ENCODE results near the gene VCAM1. TPM values are rescaled to one million over a fixed set of nuclear protein-coding genes. Genes with fewer than 3 reads are reported as not detected.

VCAM1 gene
- total RNA-seq, 1 experiment from 2014 or later, result 8.5 TPM

DNA sequence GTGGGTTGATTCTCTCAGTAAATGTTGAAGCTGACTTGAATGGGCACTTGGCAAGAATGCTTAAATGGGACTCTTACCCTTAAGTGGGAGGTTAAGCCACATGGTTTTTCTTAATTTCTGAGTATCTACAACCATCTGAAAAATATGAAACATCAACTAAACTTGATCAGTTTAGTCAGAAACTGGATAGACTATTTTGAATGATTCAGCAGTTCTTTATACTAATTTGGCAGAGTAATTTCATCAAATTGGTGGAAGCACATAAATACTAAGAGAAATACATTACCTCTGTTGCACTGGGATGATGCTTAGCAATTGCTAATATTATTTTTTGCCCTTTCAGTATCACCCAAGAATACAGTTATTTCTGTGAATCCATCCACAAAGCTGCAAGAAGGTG, 4.7 kb downstream of the VCAM1 start:
- no peak for DNase-seq (ENCODE audit: low read depth)

DNA sequence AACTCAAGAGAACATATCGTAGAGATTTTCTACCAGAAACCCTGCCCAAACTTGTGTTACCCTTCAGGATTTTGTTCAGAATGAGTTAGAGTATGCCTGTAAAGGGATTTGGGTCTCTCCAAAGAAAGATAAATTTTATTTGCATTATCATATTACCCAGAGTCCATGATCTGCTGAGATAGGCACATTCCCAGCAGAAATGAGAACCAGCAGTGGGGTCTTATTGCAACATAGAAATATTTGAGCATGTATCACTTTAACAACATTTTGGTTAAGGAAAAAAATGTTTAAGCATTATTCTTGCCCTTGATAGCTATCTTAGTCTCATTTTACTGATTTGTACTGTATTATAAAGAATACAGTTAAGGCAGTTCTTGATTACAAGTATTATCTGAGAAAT, 10.6 kb downstream of the VCAM1 start:
- DNase-seq (ENCODE audit: low read depth), result no peak

DNA sequence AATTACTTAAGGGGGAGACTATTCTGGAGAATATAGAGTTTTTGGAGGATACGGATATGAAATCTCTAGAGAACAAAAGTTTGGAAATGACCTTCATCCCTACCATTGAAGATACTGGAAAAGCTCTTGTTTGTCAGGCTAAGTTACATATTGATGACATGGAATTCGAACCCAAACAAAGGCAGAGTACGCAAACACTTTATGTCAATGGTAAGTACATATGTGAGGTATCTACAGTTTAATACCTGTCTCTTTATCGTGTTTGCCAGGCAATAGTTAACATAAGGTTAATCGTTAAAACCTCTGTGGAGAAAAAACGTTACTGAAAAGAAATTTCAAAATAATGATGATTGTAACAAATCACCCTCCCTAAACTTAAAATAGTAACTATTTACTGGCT, 11.8 kb downstream of the VCAM1 start:
- no peak for DNase-seq (ENCODE audit: low read depth)

DNA sequence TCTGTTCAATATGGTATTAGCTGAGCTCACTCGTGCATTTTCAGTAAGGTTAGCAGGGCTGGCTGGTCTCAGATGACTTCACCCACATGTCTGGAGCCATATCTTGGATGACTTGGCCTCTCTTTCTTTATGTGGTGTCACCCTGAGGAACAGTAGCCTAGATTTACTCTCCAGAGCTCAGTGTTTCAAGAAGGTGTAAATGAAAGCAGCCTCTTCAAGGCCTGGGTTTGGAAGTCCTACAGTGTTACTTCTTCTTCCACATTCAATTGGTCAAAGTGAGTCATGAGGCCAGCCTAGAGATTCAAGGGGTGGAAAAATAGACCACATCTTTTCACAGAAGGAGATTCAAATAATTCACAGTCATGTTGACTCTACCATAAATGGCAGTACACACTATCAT, 12.2 kb downstream of the VCAM1 start:
- DNase-seq (ENCODE audit: low read depth), result no peak

DNA sequence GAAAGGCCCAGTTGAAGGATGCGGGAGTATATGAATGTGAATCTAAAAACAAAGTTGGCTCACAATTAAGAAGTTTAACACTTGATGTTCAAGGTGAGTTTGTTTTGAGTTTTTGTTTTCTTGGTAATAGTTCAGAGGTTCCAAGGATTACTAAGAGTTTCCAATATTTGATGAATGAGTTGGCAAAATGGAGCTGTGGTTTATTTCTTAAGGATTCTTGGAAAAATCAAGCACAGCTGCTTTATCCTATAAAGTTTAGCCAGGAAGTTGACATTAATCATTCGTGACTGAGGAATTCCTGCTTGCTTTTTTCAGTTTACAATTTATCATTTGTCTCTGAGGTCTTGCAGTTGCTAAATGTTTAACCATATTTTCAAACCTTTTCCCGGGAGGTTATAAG, 15.1 kb downstream of the VCAM1 start:
- DNase-seq (ENCODE audit: low read depth), result peak; percentile 80

DNA sequence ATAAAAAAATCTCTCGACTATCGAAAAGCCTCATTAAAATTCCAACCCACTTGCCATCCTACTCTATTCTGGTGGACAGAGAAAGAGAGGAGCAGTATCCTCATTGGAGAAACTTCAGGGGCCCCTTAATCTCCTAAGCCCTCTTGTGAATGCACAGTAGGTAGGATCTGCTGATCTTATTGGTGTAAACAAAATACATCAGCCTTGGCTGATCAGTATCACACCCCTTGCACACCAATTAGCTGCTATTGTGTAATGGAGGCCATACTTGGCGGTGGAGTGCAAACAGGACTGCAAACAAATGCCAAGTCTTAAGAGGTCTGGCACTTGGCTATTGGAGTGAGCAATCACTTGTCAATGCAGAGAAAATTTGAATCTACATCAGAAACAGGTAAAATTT, 15.7 kb downstream of the VCAM1 start:
- DNase-seq (ENCODE audit: low read depth), result no peak

DNA sequence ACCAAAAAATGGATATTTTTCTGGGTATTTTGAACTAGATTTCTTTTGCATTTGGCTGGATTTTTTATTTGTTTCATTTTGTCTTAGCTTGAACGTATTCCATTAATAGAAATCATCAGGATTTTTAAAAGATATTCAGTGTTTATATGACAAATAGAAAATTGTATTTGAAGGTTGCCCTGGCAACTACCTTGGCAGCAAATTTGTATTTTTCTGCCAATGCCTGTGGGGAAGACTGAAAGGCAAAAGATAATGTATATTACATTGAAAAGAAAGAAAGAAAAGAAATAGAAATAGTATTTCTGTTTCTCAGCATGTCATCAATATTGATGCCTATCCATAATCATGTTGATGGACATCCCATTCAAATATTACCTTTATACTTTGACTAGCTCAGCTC, 16.8 kb downstream of the VCAM1 start:
- DNase-seq (ENCODE audit: low read depth), result peak; percentile 24

DNA sequence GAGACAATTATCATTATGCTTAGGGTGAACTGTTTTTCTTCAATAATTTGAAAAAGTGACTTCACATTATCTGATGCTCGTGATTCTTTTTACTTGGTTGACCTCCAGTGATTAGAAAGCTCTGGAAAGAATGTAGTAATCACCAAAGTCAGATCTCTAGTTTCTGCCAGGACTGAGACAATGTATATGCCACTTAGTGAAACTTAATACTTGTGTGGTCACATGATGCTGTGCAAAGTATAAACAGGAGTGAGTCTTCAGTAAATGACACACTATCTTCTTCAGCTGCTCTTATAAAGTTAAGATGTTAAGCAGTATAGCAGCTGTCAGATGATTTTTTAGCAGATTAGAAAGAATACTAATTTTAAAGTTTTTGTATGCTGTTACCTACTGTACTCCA, 17.2 kb downstream of the VCAM1 start:
- peak; percentile 68 for DNase-seq (ENCODE audit: low read depth)

DNA sequence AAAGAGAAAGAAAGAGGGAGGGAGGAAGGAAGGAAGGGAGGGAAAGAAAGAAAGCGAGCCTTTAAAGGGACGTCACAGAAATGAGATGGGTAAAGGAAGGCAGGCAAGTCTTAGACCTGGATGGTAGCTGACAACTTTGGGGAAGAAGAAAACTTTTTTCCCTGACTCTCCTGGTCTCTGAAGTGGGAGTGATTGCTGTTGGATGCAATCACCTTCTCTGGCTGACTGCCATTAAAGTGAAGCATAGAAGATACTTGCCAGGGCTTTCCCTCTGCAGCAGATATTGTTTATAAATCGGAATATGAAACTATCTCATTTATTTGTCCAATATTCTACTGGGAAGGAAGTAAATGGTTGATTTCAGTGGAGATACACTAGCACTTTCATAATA, 27.0 kb downstream of the VCAM1 start:
- no peak for DNase-seq (ENCODE audit: low read depth)

DNA sequence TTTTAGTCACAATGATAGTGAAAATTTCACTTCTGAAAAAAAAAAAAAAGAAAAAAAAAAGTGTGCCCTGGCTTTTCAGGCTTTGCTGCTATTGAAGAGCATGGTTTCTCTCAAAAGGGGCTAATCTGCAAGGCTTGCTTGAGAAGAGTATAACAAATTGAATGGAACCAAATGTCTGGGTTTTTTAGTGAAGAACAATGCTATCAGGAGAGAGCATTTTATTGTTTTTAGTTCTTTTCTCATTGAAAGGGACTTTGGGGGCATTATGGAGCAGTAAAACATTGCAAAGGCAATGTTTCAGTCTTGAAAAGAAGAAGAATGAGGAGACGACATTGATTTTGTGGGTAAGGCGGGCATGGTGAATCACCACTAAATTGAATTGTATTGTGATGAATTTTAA, 28.2 kb downstream of the VCAM1 start:
- no peak for DNase-seq (ENCODE audit: low read depth)

DNA sequence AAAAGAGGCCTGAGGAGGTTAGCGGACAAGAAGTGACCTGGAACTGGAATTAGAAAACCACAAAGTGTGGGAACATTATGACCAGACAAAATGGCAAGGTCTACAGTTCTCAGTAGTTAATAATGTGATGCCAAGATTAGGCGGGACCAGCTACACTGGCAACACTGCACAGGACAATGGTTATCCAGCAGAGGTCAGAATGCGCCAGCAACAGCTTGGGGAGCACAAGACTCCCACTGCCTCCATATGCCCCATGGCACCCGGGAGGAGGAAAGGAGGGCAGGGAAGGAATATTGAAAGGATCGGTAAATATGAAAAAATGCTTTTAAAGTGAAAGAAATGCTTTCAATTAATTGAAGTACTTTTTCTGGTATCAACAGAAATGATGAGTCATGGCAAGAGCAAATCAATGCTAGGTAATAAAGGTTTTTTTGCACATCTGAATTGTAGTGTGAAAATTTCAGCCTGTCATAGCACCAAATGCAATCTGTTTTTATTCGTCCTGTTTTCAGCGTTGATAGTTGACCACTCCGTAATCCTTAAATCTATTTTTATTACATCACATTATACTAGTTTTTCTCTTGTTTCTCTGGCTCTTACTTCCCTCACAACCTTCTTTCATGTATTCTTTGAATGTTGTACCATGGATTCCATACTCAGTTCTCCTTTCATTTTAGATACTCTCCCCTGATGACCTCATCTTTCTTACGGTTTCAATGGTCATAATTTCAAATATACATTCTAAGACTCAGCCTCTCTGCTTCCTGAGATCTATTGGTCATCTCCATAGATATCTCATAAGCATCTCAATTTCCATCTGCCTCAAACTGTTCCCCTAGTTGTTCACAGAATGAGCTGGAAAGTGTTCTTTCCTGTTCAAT, 30.7 kb downstream of the VCAM1 start:
- DNase-seq (ENCODE audit: low read depth), result peak; percentile 16

DNA sequence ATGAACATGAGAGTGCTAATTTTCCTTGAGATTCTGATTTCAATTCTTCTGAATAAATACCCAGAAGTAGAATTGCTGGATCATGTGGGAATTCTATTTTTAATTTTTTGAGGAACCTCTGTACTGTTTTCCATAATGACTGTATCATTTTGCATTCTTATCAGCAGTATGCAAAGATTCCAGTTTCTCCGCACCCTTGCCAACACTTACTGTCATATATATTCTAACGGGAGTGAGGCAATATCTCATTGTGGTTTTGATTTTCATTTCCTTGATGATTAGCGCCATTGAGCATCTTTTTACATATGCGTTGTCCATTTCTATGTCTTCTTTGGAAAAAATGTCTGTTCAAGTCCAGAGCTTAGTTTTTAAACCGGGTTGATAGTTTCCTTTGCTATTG, 33.2 kb downstream of the VCAM1 start:
- DNase-seq (ENCODE audit: low read depth), result no peak

DNA sequence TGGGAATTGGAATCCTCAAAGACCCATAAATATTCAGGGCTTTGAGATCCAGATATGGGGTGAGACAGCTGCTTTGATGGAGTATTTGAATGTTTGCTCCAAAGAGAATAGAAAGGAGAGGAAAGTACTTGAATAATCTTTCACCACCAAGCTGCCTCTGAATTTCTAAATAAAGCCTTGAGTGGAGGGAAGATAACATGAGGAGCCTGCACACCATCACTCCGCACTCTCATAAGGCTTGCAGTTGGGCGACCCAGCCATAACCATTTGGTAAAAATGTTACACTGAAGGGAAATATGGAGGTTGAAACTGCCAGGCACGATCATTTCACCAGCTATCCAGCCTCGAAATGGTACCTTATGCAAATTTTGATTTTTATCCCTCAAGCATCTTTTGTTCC, 38.4 kb downstream of the VCAM1 start:
- DNase-seq (ENCODE audit: low read depth), result no peak

DNA sequence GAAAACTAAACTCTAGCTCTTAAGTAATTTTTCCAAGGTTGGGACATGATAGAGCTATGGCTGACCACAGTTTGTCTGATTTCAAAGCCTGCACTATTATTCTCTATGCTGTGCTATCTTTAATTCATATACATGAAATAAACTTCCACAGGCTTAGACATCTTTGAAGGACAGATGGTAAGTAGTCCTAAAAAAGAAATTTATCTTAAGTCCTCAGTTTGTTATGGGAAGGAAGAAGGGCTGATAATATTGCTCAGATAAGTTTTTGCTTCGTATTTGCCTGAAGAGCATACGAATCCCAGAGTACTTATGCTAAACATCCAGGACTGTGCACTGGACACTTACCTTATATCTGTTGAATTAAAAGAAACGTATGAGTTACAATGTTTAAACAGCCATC, 39.6 kb downstream of the VCAM1 start:
- no peak for DNase-seq (ENCODE audit: low read depth)

DNA sequence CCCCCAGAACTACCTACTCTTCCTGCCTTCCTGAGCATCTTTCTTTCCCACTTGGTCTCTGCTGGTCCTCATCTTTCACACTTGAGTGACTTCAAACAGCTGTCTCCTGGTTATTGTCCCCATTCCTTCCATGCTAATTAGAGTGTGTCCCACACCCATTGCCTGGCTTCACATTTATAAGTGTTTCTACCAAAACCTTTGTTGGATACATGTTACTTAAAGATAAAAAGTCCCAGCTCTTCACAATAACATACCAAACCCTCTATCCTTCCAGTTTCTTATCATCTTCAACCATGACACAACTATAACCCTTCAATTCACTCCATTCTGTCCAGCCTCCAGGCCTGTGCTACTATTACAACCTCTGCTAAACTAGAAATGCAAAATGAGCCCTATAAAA, 41.0 kb downstream of the VCAM1 start:
- DNase-seq (ENCODE audit: low read depth), result no peak

DNA sequence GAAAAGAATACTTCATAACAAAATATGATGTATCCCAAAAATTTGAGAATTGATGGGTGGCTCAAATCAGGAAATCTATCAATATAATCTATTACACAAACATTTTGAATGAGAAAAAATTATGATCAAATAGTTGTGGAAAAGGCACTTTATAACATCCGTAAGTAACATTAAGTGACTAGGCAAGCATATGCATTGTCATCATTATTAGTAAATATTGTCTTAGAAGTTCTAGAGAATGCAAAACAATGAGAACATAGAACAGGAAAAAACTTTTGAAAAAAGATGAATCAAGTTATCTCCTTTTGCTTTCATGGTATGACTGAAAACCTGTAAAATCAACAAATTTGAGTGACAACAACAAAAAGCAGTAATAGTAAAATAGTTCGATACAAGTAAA, 42.9 kb downstream of the VCAM1 start:
- DNase-seq (ENCODE audit: low read depth), result no peak

DNA sequence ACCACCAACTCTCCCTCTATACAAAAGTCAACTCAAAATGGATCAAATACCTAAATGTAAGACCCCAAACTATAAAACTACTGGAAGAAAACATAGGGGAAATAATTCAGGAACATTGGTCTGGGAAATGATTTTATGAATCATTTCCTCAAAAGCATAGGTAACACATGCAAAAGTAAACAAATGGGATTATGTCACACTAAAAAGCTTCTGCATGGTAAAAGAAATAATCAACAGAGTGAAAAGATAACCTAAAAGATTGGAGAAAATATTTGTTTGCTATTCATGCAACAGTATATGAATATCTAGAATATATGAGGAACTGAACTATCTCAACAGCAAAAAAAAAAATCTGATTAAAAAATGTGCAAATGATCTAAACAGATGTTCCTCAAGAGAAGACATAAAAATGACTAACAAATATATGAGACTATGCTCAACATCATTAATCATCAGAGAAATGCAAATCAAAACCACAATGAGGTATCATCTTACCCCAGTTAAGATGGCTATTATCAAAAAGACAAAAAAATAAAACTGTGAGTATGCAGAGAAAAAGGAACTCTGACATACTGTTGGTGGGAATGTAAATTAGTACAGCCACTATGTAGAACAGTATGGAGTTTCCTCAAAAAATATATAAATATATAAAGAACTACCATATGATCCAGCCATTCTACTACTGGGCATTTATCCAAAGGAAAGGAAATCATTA, 47.8 kb downstream of the VCAM1 start:
- peak; percentile 55 for DNase-seq (ENCODE audit: low read depth)

DNA sequence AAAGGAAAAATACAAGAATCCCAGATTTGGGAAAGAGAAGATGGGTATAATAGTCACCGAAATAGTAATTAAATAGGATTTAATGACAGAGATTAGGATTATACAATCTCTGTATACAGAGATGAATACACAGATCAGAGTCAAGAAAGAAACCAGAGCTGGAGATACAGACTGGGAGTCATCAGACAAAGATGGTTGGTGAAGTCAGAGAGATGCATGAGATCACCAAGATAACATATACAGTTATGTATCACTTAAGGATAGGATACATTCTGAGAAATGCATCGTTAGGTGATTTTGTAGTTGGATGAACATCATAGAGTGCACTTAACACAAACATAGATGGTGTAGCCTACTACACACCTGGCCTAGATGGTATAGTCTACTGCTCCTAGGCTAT, 49.8 kb downstream of the VCAM1 start:
- DNase-seq (ENCODE audit: low read depth), result no peak

DNA sequence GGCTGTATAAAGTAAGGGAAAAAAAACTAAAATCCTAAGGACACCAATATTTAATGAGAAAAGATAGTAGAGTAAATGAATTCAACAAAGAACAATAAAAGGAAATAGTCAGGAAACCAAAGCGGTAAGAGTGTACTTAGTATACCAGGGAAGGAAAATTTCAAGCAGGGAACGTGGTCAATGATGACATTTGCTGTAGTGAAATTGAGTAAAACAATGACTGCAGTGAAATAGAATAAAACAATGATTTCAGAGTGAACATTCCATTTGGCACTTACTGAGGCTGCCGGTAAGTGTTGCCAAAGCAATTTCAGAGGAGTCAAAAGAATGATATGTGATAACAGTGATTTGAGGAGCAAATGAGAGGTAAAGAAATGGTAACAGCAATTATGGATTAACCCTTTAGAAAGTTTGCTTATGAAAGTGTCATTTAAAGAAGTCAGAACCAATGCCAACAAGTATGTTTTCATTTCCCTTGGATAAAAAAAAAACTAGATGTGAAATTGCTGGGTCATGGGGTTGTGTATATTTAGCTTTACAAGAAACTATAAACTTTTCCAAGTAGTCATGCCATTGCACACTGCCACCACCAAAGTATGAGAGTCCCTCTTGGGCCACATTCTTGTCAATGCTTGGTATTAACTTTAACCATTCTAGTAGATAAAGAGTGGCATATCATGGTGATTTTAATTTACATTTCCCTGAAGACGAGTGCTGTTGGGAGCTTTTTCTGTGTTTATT, 50.5 kb downstream of the VCAM1 start:
- DNase-seq (ENCODE audit: low read depth), result no peak

DNA sequence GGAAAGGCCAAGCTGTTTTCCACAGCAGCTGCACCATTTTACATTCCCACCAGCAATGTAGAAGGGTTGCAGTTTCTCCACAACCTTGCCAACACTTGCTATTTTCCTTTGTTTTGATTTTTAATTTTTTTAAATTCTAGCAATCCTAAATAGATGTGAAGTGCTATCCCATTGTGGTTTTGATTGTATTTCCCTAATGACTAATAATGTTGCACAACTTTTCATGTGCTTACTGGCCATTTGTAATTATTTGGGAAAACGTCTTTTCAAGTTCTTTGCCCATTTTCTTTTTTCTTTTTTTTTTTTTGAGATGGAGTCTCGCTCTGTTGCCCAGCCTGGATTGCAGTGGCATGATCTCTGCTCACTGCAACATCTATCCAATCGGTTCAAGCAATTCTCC, 53.9 kb downstream of the VCAM1 start:
- no peak for DNase-seq (ENCODE audit: low read depth)

DNA sequence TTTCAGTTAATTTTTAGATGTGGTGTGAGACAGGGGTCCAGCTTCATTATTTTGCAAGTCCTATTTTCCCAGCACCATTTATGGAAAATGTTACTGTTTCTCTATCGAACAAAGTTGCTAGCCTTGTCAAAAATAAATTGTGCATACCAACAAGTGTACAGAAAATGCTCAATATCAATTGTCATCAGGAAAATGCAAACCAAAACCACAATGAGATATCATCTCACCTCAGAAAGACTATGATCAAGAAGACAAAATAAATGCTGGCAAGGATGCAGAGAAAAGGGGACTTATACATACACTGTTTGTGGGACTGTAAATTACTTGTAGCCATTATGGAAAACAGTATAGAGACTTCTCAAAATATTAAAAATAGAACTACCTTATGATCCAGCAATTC, 54.8 kb downstream of the VCAM1 start:
- DNase-seq (ENCODE audit: low read depth), result peak; percentile 7

DNA sequence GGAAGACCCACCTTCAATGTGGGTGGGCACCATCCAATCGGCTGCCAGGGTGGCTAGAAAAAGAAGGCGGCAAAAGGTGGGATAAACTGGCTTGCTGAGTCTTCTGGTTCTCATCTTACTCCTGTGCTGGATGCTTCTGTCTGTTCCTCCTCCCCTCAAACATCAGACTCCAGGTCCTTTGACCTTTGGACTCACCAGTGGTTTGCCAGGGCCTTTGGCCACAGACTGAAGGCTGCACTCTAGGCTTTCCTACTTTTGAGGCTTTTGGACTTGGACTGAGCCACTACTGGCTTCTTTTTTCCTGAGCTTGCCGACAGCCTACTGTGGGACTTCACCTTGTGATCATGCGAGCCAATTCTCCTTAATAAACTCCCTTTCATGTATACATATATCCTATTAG, 55.9 kb downstream of the VCAM1 start:
- no peak for DNase-seq (ENCODE audit: low read depth)

DNA sequence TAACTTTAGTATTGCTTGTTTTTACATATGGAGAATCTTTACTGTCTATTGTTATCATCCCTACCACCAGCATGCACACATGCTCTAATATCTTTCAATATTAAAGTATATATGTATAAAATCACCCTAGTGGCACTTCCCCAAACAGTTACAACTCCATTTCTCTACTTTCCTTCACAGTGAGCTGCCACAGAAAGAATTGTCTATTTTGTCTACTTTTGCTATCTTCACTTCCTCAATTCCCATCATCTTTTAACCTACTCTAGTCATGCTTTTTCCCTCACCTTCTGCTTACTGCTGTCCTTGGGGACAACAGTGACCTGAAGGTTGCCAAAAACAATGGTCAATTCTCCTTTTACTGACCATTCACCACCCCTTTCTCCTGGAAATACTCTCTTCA, 59.2 kb downstream of the VCAM1 start:
- no peak for DNase-seq (ENCODE audit: low read depth)
